ENCODE results near the gene SECTM1. TPM values are rescaled to one million over a fixed set of nuclear protein-coding genes. Genes with fewer than 3 reads are reported as not detected.
"Not testable (repeated sequence)": the region's sequence is repeated elsewhere in the genome, so short reads cannot be mapped to it uniquely, and the experiment has no call there.

The SECTM1 gene
- total and polyA plus RNA-seq, 2 experiments from 2014 or later = 0.21 to 1.3 TPM

- Histone ChIP-seq H3K27ac (ENCODE audit: low read depth) (no peak overlapping the region), H3K4me1 (ENCODE audit: insufficient read depth) (no peaks in the 10 kb centered on the region), H3K79me2 (replicated peaks; ENCODE audit: insufficient read depth) (no peaks in the 10 kb centered on the region), H3F3A (replicated peaks; ENCODE audit: low read depth) (no peaks in the 10 kb centered on the region), H4K20me1 (replicated peaks; ENCODE audit: insufficient read depth) (no peaks in the 10 kb centered on the region), H3K4me3 (no peak overlapping the region), H3K4me2 (no peak overlapping the region), H2AFZ (no peak overlapping the region), H3K27me3 (ENCODE audit: insufficient read depth) (peaks cover 21% of the 10 kb centered on the region), H3K9me2 (ENCODE audit: insufficient read depth) (no peaks in the 10 kb centered on the region), H3K36me3 (ENCODE audit: insufficient read depth) (no peaks in the 10 kb centered on the region)
- Mint-ChIP-seq H3K36me3 (ENCODE audit: low read depth) (no peaks in the 10 kb centered on the region), H3K4me3 (no peak overlapping the region), H3K27ac (no peak overlapping the region), H3K4me1 (no peaks in the 10 kb centered on the region), H3K27me3 (ENCODE audit: insufficient read depth, low read depth, poor library complexity) (peaks cover 35% of the 10 kb centered on the region), H3K9me3 (no peaks in the 10 kb centered on the region; the same call in 2 of the 3 replicates)
- DNase-seq (ENCODE audit: low spot score) (no peak), ATAC-seq (no peak)
- TF ChIP-seq POLR2AphosphoS5 (IDR thresholded peaks at IDR 0.05; ENCODE audit: low read depth) = no peak
- TF ChIP-seq NANOG (IDR thresholded peaks at IDR 0.05; ENCODE audit: borderline replicate concordance) = no peak
These were observed 44.6 kb upstream of the SECTM1 start for GRCh38 chr17:82377924-82378740.

- not testable (repeated sequence) for H3K4me1 ChIP-seq (ENCODE audit: insufficient read depth); H3F3A ChIP-seq (replicated peaks; ENCODE audit: low read depth); H2AFZ ChIP-seq; H4K20me1 ChIP-seq (replicated peaks; ENCODE audit: insufficient read depth); H3K36me3 Mint-ChIP-seq (ENCODE audit: low read depth); H3K4me2 ChIP-seq; H3K4me3 ChIP-seq; H3K27ac ChIP-seq (ENCODE audit: low read depth); H3K36me3 ChIP-seq (ENCODE audit: insufficient read depth); ATAC-seq; H3K79me2 ChIP-seq (replicated peaks; ENCODE audit: insufficient read depth); H3K27ac Mint-ChIP-seq; H3K4me3 Mint-ChIP-seq; H3K9me3 Mint-ChIP-seq; H3K4me1 Mint-ChIP-seq; DNase-seq (ENCODE audit: low spot score); H3K9me2 ChIP-seq (ENCODE audit: insufficient read depth)
- H3K27me3 Mint-ChIP-seq (ENCODE audit: insufficient read depth, low read depth, poor library complexity) = peaks cover 43% of the 10 kb centered on the region
- peaks cover 30% of the 10 kb centered on the region for H3K27me3 ChIP-seq (ENCODE audit: insufficient read depth)
These were observed 43.7 kb upstream of the SECTM1 start for GRCh38 chr17:82377294-82377693.

- ATAC-seq = no peak
- H3F3A ChIP-seq (replicated peaks; ENCODE audit: low read depth) = no peaks in the 10 kb centered on the region
- no peak for TF ChIP-seq CTCF (conservative IDR thresholded peaks at IDR 0.05; ENCODE audit: low read depth in 2 of 2)
- no peak for TF ChIP-seq EZH2 (IDR thresholded peaks at IDR 0.05; ENCODE audit: low read depth, unreplicated experiment)
- no peak for TF ChIP-seq JUNB (IDR thresholded peaks at IDR 0.05; ENCODE audit: unreplicated experiment)
- no peak for TF ChIP-seq REST (IDR thresholded peaks at IDR 0.05; ENCODE audit: unreplicated experiment)
- TF ChIP-seq NANOG (IDR thresholded peaks at IDR 0.05; ENCODE audit: borderline replicate concordance) = no peak
- no peak for TF ChIP-seq EZH2phosphoT487 (IDR thresholded peaks at IDR 0.05; ENCODE audit: unreplicated experiment)
- no peak for TF ChIP-seq STAT1 (IDR thresholded peaks at IDR 0.05; ENCODE audit: unreplicated experiment)
- no peak for TF ChIP-seq ZNF114 (CRISPR knock-in tag; IDR thresholded peaks at IDR 0.05)
- TF ChIP-seq ETS1 (IDR thresholded peaks at IDR 0.05) = no peak
- TF ChIP-seq CREB1 (CRISPR knock-in tag; IDR thresholded peaks at IDR 0.05; ENCODE audit: low read depth) = no peak
- TF ChIP-seq ZNF331 (CRISPR knock-in tag; IDR thresholded peaks at IDR 0.05; ENCODE audit: low read depth) = no peak
- TF ChIP-seq POLR2AphosphoS5 (IDR thresholded peaks at IDR 0.05; ENCODE audit: low read depth) = no peak
These were observed 42.6 kb upstream of the SECTM1 start for GRCh38 chr17:82376042-82376730.

More at GRCh38 chr17:82376042-82376730, 42.6 kb upstream of the SECTM1 start:
- H3K9me2 ChIP-seq (ENCODE audit: insufficient read depth) = no peaks in the 10 kb centered on the region
- no peaks in the 10 kb centered on the region; the same call in 2 of the 3 replicates for H3K9me3 Mint-ChIP-seq
- no peaks in the 10 kb centered on the region; the same call in 2 of the 3 replicates for H3K4me1 Mint-ChIP-seq
- no peak overlapping the region for H3K27ac ChIP-seq (ENCODE audit: low read depth)
- no peaks in the 10 kb centered on the region for H3K36me3 ChIP-seq (ENCODE audit: insufficient read depth)
- no peak overlapping the region for H3K4me2 ChIP-seq
- peaks cover 41% of the 10 kb centered on the region for H3K27me3 ChIP-seq (ENCODE audit: insufficient read depth)
- H4K20me1 ChIP-seq (replicated peaks; ENCODE audit: insufficient read depth) = no peaks in the 10 kb centered on the region
- no peak overlapping the region for H3K4me3 ChIP-seq
- no peaks in the 10 kb centered on the region for H3K79me2 ChIP-seq (replicated peaks; ENCODE audit: insufficient read depth)
- no peak overlapping the region for H2AFZ ChIP-seq
- H3K4me3 Mint-ChIP-seq = no peak overlapping the region
- H3K27me3 Mint-ChIP-seq (ENCODE audit: insufficient read depth, low read depth, poor library complexity) = peaks cover 40% of the 10 kb centered on the region
- no peaks in the 10 kb centered on the region for H3K36me3 Mint-ChIP-seq (ENCODE audit: low read depth)
- no peak overlapping the region for H3K27ac Mint-ChIP-seq
- H3K4me1 ChIP-seq (ENCODE audit: insufficient read depth) = no peaks in the 10 kb centered on the region; the same call in 1 of the 2 replicates
- DNase-seq (ENCODE audit: low spot score) = no peak
